HEK293T (cell line): ENCODE data around the gene ENTPD8.

ENCODE experiments used
- BHLHE40 ChIP-seq: fragments of 450-650 bp; IDR thresholded peaks from 2 replicates; pipeline ENCODE4 v1.6.1; 2016; ENCODE audit warnings: mild to moderate bottlenecking, moderate library complexity, borderline replicate concordance
- ELF4 ChIP-seq: fragments of 450-650 bp; IDR thresholded peaks from 2 replicates; pipeline ENCODE4 v1.6.1; 2017; ENCODE audit warnings: antibody characterized with exemption
- FOXA1 ChIP-seq: fragments of 450-650 bp; IDR thresholded peaks from 2 replicates; pipeline ENCODE4 v1.6.1; 2016; ENCODE audit warnings: mild to moderate bottlenecking
- FOXK2 ChIP-seq: fragments of 450-650 bp; IDR thresholded peaks from 2 replicates; pipeline ENCODE4 v1.6.1; 2016; ENCODE audit warnings: mild to moderate bottlenecking
- HDGF ChIP-seq: fragments of 450-650 bp; IDR thresholded peaks from 2 replicates; pipeline ENCODE4 v1.6.1; 2017; ENCODE audit warnings: antibody characterized with exemption, borderline replicate concordance
- LEF1 ChIP-seq: fragments of 450-650 bp; IDR thresholded peaks from 2 replicates; pipeline ENCODE4 v1.6.1; 2017; ENCODE audit warnings: mild to moderate bottlenecking, borderline replicate concordance
- NFRKB ChIP-seq: fragments of 450-650 bp; IDR thresholded peaks from 2 replicates; pipeline ENCODE4 v1.6.1; 2016; ENCODE audit warnings: mild to moderate bottlenecking, moderate library complexity
- SP1 ChIP-seq: fragments of 450-650 bp; IDR thresholded peaks from 2 replicates; pipeline ENCODE4 v1.6.1; 2017
- ZNF384 ChIP-seq: fragments of 450-650 bp; IDR thresholded peaks from 2 replicates; pipeline ENCODE4 v1.6.1; 2016

- TF ChIP-seq HDGF (no peak), BHLHE40 (no peak), FOXK2 (no peak), NFRKB (no peak), LEF1 (no peak), SP1 (no peak), ZNF384 (no peak), ELF4 (no peak), FOXA1 (no peak)
Measured at GRCh38 chr9:137457406-137458193, 16.4 kb upstream of the ENTPD8 start.
